Stimulated activated CD8-positive, alpha-beta memory T cell treated with anti-CD3 and anti-CD28 coated beads, Interleukin-4, amount 100 ng/mL, for 48 hours (primary cell): ENCODE results near the gene FLG.
"Not testable (repeated sequence)": the region's sequence is repeated elsewhere in the genome, so short reads cannot be mapped to it uniquely, and the experiment has no call there.

Experiments
- DNase-seq: peaks from one replicate; pipeline ENCODE4 v3.0.0-alpha.2; 2020

FLG gene

DNA sequence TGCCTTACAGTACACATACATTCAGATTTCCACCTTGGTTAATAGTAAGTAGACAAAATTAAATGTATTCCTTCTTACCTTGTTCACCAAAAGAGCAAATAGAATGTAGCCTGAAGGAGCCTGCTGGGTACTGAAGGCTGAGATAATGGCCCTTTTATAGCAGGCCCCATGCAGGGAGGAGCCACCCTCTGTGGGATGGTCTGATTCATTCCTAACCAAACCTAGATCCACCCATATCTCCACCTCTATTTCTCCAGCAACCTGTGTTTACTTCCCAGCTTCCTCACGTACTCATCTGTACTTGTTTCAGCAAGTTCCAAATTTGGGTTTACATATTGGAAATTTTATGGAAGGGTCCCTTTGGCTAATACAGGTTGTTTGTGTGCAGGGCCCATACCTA lies at the start of gene FLG:
TSS of gene FLG (minus strand) at position 129 of the 400 bp plus-strand sequence. CDS start 9,783 bp downstream, outside the sequence.
- DNase-seq = no peak

- DNase-seq = no peak
Observed at GRCh38 chr1:152374451-152374850, 49.4 kb upstream of the FLG start.

DNA sequence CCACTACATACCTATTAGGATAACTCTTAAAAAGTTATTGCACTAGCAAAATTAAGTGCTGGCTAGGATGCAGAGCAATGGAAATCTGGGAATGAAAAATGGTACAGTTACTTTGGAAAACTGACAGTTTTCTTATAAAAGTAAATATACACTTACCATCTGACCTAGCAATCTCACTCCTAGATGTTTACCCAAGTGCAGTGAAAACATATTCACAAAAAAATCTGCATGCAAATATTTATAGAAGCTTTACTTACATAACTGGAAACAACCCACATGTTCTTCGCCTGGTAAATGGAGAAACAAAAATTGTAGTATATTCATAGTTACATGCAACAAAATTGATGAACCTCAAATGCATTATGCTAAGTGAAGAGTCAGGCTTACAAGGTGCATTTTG lies 47.6 kb upstream of the FLG start:
- no peak for DNase-seq

- DNase-seq = no peak
Observed at GRCh38 chr1:152367436-152367835, 42.4 kb upstream of the FLG start.

- no peak for DNase-seq
Observed at GRCh38 chr1:152359906-152360305, 34.9 kb upstream of the FLG start, which contains the start of gene FLG2. Gene FLG2 (minus strand): TSS chr1:152360006. CDS start chr1:152358884, 1,122 bp downstream.

DNA sequence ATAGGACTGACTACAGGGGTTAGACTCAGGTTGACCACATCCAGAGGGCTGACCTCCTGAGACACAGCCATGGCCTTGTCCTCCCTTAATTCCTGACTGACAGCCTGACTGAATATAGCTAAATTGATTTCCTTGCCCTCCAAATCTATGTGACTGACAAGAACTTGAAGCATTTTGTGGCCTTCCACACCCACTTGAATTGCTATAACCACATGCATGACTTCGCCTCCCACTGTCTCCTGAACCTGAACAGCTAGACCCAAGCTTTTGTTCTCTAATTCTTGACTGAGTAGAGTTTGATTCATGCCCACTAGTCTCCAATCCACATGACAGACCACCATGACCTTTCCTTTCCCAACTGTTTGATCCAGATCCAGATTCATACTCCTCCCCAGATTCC lies 31.7 kb upstream of the FLG start:
- no peak for DNase-seq

DNA sequence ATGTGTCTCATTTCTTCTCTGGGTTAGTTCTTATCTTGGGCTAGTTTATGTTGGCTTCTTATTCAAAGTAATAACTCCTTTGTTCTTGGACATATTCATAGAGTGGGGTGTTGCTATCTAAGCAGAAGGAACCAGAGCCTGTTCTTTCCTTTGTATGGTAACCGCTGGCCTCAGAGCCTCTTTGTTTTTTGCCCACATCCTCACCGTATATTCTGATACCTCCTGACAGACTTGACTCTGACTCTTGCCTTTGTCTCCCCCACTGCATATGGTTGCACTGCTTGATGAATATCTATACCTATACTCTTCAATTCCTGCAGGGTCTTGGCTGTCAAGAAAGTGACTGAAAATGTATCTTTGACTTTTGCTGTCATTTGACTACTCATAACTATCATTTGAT lies 24.6 kb upstream of the FLG start:
- no peak for DNase-seq

GRCh38 chr1:152348447-152348846 lies 23.4 kb upstream of the FLG start:
- DNase-seq = no peak

DNA sequence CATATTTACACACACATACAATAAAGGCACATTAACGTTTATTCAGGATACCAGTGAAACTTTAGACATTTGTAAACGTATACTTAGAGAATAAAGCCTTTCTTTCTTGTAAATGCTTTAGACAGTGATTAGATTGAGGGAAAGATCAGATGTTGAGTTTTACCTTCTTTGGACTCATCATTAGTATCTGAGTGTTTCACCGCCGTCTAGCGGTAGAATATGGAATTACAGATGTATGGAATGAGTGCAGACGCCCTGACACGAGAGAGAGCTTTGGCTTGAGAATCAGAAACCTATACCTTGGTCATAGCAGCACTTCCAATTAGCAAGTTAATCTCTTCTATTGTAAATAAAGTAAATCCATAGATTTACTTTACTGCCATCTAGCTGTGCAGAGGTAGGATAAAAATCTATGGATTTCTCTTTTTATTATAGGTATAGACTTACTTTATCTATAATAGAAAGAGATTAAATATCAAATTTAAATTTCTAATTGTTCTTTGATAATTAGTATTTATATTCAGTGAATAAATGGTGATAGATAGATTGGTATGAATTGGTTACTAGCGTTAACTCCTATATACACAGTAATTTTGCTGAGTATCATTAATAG lies 22.2 kb upstream of the FLG start:
- DNase-seq = peak; percentile 50

DNA sequence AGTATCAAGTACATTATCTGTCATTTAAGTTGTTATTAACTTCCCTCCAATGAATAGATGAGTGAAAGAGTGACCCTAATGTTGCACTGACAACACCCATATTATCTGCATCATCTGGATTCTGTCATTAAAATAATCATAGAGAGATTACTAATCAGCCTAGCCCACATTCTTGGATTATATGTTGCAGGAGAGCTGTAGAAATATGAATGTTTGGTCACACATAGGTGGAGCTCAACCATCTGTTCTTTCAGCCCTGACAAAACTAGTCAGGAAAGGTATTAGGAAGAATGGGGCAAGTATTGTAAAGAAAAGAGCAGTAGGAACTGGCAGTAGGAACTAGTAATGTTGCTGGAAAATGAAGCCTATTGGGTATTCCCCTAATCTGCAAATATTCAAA lies 19.4 kb upstream of the FLG start:
- DNase-seq = no peak

DNA sequence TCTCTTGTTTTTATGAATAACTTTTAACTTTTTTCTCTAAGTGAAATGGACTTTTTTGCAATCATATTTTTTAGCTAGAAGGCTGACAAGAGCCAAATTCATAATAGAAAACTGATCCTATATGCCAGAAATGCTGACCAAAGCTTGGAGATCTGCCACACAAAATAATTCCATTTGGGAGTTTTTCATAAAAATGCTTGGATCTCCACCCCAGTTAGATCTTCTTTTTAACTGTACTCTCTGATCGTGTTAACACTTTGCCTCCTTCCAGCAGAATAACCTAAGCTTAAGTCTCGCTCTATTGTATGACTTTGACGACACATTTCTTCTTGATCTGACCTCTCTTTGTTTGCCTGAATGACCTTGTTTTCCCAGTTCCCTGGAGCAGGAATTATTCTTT lies 18.0 kb upstream of the FLG start:
- no peak for DNase-seq

DNA sequence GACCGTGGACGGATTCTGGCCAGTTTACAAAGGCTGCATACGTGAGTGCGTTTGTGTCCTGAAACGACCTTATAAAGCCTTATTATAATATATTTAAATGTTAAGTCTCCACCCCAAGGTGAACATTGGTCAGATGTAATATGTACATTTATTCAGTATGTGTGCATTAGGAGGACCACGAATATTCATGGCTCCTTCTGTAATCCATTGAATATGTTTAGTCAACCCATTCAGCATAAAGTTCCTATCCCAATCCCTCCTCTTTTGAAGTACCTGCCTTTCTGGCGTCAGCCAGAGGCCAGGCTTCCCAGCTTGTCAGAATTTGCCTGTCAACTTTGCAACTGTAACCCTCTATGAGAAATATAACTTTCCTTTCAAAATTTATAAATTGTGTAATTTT lies 10.4 kb upstream of the FLG start:
- DNase-seq = no peak

- DNase-seq = no peak
Observed at GRCh38 chr1:152328801-152329391, 3.9 kb upstream of the FLG start.

- no peak for DNase-seq
Observed at GRCh38 chr1:152313970-152314369, 11.1 kb downstream of the FLG start.

DNA sequence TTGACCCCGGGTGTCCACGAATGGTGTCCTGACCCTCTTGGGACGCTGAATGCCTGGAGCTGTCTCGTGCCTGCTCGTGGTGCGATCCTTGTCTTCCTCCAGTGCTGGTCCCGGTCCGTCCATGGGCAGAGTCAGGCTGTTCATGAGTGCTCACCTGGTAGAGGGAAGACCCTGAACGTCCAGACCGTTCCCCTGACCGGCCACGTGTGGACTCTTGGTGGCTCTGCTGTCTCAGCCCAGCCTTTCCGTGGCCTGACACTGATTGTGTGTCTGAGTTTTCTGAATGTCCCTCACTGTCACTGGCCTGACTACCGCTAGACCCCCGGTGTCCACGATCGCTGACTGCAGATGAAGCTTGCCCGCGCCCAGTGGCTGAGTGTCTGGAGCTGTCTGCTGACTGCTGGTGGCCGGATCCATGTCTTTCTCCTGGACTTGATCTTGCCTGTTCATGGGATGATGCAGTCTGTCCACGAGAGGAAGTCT lies 11.7 kb downstream of the FLG start:
- DNase-seq = no peak

DNA sequence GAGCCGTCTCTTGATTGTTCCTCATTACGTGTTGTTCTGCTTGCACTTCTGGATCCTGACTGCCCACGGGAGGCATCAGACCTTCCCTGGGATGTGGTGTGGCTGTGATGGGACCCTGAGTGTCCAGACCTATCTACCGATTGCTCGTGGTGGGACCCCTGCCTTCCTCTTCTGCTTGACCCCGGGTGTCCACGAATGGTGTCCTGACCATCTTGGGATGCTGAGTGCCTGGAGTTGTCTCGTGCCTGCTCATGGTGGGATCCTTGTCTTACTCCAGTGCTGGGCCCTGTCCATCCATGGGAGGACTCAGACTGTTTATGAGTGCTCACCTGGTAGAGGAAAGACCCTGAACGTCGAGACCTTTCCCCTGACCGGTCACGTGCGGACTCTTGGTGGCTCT lies 12.9 kb downstream of the FLG start:
- not testable (repeated sequence) for DNase-seq

DNA sequence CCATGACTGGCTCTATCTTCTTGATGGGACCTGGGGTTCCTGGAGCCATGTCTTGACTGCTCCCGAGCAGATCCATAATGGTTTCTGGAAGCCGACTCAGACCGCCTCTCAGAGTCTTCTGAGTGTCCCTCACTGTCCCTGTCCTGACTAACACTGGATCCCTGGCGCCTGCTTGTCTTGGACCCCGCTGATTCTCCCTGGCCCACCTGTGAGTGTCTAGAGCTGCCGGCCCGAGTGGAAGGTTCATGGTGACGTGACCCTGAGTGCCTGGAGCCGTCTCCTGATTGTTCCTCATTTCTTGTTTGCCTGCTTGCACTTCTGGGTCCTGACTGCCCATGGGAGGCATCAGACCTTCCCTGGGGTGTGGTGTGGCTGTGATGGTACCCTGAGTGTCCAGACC lies 15.1 kb downstream of the FLG start:
- DNase-seq = no peak

DNA sequence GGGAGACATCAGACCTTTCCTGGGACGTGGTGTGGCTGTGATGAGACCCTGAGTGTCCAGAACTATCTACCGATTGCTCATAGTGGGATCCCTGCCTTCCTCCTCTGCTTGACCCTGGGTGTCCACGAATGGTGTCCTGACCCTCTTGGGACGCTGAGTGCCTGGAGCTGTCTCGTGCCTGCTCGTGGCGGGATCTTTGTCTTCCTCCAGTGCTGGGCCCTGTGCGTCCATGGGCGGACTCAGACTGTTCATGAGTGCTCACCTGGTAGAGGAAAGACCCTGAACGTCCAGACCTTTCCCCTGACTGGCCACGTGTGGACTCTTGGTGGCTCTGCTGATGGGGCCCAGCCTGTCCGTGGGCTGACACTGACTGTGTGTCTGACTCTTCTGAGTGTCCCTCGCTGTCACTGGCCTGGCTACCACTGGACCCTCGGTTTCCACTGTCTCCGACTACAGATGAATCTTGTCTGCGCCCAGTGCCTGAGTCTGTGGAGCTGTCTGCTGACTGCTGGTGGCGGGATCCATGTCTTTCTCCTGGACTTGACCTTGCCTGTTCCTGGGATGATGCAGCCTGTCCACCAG lies 15.6 kb downstream of the FLG start:
- DNase-seq = not testable (repeated sequence)

- DNase-seq = not testable (repeated sequence)
Observed at GRCh38 chr1:152308758-152309157, 16.3 kb downstream of the FLG start.

DNA sequence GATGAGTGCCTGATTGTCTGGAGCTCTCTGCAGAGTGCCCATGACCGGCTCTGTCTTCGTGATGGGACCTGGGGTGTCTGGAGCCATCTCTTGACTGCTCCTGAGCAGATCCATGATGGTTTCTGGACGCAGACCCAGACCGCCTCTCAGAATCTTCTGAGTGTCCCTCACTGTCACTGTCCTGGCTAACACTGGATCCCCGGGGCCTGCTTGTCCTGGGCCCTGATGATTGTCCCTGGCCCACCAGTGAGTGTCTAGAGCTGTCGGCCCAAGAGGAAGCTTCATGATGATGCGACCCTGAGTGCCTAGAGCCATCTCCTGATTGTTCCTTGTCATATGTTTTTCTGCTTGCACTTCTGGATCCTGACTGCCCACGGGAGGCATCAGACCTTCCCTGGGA lies 17.1 kb downstream of the FLG start:
- DNase-seq = not testable (repeated sequence)

- DNase-seq = not testable (repeated sequence)
Observed at GRCh38 chr1:152306123-152306522, 18.9 kb downstream of the FLG start.

- DNase-seq = not testable (repeated sequence)
Observed at GRCh38 chr1:152304773-152305172, 20.3 kb downstream of the FLG start.

GRCh38 chr1:152303139-152303872 lies 21.7 kb downstream of the FLG start:
- not testable (repeated sequence) for DNase-seq

- not testable (repeated sequence) for DNase-seq
Observed at GRCh38 chr1:152256394-152256793, 68.6 kb downstream of the FLG start.
